Keratinocyte (primary cell): ENCODE measurements around the gene ZNF615.

Source experiments
- CTCF ChIP-seq, 3 experiments: IDR thresholded peaks in 1 of 3; conservative IDR thresholded peaks in 1 of 3; optimal IDR thresholded peaks in 1 of 3; 2 replicates in 2 of 3; 3 replicates in 1 of 3; pipeline versions ENCODE3 to v1.5.1; 2011; ENCODE audit warnings: low read length in 3 of 3, mild to moderate bottlenecking in 3 of 3, moderate library complexity in 2 of 3, control low read depth in 1 of 3, inconsistent platforms in 1 of 3; ENCODE audit not compliant: insufficient read depth in 2 of 3; ENCODE audit errors: extremely low read depth in 1 of 3
- EZH2 ChIP-seq: IDR thresholded peaks from one replicate; pipeline ENCODE4 v1.6.1; 2012; ENCODE audit warnings: inconsistent platforms, mild to moderate bottlenecking, low read length, moderate library complexity

GRCh38 chr19:51970718-51971117, 37.3 kb downstream of the ZNF615 start:
- TF ChIP-seq CTCF (optimal IDR thresholded peaks at IDR 0.05 in 1 of 3, IDR thresholded peaks at IDR 0.05 in 1 of 3, conservative IDR thresholded peaks at IDR 0.05 in 1 of 3; ENCODE audit: extremely low read depth in 1 of 3, insufficient read depth in 2 of 3, low read length in 3 of 3) = no peak
- TF ChIP-seq EZH2 = no peak
